Measurements from ENCODE around the gene PUM1.
"Not testable (repeated sequence)": the region's sequence is repeated elsewhere in the genome, so short reads cannot be mapped to it uniquely, and the experiment has no call there.

The PUM1 gene

DNA sequence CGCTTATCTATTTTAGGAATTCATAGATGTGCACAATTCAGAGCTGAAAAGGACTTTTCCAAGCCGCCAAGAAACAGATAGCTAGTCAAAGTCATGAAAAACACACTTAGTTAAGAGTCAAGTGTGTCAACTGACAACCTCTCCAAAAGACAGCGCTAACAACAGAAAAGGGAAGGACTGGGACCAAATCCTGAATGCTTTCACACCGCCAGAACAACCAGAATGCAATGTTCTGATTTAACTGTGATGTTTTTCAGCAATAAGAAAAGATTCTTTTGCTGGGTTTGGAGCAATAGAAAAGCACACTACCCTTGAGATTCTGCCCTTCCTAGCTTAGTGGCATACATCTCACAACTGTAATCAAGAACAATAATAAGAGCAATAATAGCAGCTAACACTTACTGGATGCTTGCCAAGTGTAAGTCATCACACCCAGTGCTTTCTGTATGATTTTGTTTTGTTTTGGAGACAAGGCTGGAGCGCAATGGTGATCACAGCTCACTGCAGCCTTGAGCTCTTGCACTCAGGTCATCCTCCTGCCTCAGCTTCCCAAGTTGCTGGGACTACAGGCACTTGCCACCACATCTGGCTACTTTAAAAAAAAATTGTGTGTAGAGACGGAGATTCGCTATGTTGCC is 123.1 kb downstream of the PUM1 start:
- no peak for TF ChIP-seq CTCF (IDR thresholded peaks at IDR 0.05; ENCODE audit: low read depth, low read length, missing control alignments)
- H3K4me3 ChIP-seq (replicated peaks; ENCODE audit: low read depth, low read length): no peak overlapping the region
- no peak for DNase-seq (ENCODE audit: extremely low read depth, low read depth)

DNA sequence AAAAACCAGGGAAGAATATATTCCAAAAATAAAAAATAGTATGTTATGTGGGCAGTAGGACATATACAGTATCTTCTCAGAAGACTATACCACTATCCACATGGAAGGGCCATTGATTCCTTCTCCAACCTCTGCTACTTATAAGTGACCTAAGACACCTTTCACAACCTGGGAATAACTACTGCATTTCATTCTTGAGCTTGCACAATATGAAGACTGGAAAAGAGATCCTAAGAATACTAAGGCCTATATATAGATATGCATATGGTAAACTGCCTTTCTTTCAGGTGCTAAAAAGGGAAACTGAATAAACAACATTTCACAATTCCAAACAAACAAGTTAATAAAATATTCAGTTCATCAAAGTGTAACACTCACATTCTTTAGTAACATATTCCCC is 125.0 kb downstream of the PUM1 start:
- no peak for DNase-seq (ENCODE audit: extremely low read depth, low read depth)
- no peak for TF ChIP-seq CTCF (IDR thresholded peaks at IDR 0.05; ENCODE audit: low read depth, low read length, missing control alignments)
- no peak overlapping the region for H3K4me3 ChIP-seq (replicated peaks; ENCODE audit: low read depth, low read length)

- no peak for DNase-seq (ENCODE audit: extremely low read depth, low read depth)
- no peak overlapping the region for H3K4me3 ChIP-seq (replicated peaks; ENCODE audit: low read depth, low read length)
- TF ChIP-seq CTCF (IDR thresholded peaks at IDR 0.05; ENCODE audit: low read depth, low read length, missing control alignments): no peak
Measured at GRCh38 chr1:30936541-30937171, 128.9 kb downstream of the PUM1 start.

- DNase-seq (ENCODE audit: extremely low read depth, low read depth); H3K4me3 ChIP-seq (replicated peaks; ENCODE audit: low read depth, low read length): not testable (repeated sequence)
Measured at GRCh38 chr1:30935758-30936157, 129.8 kb downstream of the PUM1 start.

DNA sequence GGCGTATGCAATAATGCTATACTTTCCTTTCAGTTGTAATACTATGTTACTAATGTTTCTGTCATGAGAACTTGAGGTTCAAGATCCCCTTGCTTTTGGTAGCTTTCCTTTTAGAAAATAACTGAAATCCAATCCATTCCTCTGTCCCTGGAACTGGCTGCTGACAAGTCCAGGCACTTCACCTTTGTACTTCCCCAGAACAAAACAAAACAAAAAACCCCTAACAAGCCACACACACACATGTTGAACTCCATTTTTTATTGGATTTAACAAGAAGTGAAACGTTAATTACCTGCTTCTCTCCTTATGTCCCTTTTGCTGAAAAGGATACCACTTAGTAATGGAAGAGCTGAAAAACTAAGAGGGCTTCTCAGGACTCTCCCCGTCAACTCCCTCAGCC is 130.9 kb downstream of the PUM1 start:
- no peak for DNase-seq (ENCODE audit: extremely low read depth, low read depth)
- TF ChIP-seq CTCF (IDR thresholded peaks at IDR 0.05; ENCODE audit: low read depth, low read length, missing control alignments): no peak
- H3K4me3 ChIP-seq (replicated peaks; ENCODE audit: low read depth, low read length): no peak overlapping the region

DNA sequence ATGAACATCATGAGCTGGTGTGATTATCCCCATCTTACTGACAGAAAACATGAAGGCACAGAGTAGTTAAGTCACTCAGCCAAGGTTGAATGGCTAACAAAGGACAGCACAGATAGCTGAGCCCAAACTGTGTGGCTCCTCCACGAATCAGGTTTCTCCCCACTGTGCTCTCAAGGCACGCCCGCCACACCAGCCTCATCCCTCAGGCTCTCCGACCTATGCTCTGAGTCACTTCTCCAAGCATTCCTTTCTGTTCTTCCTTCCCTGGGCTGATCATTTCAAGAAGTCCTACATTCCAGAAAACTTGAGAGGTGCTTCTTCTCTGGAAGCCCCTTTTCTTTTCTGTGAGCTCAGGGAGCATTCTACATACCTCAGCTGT is 131.7 kb downstream of the PUM1 start:
- no peak for TF ChIP-seq CTCF (IDR thresholded peaks at IDR 0.05; ENCODE audit: low read depth, low read length, missing control alignments)
- no peak for DNase-seq (ENCODE audit: extremely low read depth, low read depth)

DNA sequence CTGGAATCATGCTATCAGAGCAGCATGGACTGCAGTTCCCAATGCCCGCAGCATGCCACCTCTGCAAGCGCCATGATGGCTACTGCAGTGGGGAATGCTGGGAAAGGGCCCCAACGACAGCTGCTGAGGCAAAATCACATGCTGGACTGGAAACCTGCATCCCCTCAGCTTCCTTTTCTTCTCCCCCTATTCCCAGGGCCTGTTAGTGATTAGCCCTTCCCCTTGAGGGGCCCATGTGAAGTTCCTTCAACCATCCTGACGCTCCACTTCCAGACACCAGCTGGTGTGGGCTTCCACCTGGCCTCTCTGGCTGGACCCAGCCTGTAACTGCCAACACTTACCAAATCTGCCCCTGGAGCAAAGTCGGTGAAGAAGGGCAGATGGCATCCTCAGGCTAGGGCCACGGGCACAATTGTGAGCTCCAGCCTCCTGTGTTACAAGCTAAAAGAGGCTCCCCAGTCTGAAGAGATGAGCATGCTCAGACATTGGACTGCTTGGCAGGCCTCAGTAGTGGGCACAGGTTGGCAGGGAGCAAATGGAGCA is 134.8 kb downstream of the PUM1 start:
- no peak for DNase-seq (ENCODE audit: extremely low read depth, low read depth)
- TF ChIP-seq CTCF (IDR thresholded peaks at IDR 0.05; ENCODE audit: low read depth, low read length, missing control alignments): no peak
- H3K4me3 ChIP-seq (replicated peaks; ENCODE audit: low read depth, low read length): no peak overlapping the region

More for the DNA sequence above, 131.7 kb downstream of the PUM1 start:
- no peak overlapping the region for H3K4me3 ChIP-seq (replicated peaks; ENCODE audit: low read depth, low read length)

Data from HFF-Myc (cell line).